Measurements from ENCODE around the gene MPO.

The MPO gene

DNA sequence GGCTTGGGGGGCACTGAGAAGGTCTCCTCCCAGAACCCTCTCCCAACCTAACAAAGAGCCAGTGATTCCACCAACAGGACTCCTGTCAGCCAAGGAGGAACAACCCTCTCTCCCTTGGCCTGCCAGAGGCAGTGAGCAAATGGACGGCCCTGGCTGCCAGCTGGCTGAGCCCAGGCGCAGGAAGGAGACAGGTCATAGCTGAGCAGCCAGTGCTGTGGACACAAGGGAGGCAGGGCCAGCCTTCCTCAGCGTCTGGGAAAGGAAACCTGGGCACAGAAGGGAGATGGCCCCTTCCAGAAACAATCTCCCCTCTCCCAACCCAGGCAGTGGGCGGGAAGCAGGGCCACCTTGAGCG, 2.1 kb downstream of the MPO start:
- DNase-seq: no peak

DNA sequence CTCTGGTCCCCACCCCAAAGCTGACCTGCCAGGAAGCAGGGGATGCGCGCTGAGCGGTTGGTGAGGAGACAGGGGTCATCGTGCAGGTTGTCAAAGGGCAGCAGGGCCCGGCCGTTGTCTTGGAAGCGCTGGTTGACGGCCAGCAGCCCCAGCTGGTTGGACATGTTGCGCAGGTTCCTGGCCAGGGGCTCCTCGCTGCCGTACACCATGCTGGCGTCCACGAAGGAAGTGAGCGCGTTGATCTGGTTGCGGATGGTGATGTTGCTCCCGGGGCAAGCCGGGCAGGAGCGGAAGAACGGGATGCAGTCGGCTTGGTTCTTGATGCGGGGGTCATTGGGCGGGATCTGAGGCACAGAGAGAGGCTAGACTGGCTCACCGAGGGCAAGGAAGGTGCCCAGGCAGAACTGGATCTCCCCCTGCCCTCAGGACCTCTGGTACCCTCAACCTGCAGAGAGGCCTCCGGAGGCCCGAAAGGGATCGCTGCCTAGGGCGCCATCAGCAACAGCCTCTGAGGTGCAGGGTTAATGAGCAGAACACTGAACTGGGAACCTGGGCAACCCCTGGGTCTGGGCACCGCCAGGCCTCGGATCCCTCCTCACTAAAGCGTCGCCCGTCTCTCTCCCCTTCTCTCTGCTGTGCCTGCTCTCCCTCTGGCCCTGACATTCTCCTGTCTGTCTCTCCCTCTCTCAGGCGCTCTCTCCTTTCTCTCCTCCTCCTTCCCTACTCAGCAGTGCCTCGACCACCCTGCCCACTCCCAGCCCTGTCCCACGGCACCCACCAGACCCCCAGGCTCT, 2.7 kb downstream of the MPO start:
- no peak for DNase-seq

- no peak for DNase-seq
These were observed 3.5 kb downstream of the MPO start for GRCh38 chr17:58277107-58277801.

DNA sequence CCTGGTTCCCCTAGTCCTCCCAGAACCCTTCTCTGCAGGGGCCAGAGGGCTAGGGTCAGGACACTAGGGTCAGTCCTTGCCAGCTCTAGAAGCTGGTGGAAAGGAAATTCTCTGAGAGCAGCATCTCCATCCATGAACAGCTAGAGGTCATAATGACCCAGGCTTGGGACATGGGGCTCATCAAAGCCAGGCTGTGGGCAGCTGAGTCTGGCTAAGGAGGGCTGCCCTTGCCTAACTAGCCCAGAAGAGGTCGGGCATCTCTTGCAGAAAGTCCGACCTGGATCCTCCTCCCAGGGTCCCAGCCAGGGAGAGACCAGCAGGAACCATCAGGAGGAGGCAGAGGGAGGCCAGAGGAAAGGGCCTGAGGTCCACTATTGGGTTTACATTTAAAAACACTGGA, 4.3 kb downstream of the MPO start:
- no peak for DNase-seq

GRCh38 chr17:58275417-58275816, 5.3 kb downstream of the MPO start:
- DNase-seq: no peak

DNA sequence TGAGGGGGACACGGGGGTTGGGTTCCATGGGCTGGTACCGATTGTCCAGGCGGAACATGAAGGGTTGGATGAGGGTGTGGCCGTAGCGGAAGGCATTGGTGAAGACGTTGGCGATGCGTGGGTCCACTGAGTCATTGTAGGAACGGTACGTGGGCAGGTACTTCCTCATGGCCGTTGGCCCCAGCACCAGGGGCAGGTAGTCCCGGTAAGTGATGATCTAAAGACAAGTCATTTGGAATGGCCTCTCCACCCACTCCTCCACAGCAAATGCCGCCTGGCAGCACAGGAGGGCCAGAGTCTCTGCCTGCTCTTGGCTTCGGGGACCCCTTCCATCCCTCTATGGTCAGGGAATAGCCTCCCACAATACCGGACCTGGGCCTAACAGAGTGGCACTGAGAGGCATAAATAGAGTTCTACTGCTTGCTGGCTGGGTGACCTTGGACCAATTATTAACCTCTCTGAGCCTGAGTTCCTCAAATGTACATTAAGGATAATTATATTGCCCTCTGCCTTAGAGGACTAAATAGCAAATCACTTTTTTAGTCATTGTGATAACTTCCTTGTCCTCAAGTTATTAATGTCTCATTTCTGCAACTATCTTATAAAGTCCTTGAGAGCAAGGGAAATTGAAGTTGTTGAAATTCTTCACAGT, 7.2 kb downstream of the MPO start:
- no peak for DNase-seq

DNA sequence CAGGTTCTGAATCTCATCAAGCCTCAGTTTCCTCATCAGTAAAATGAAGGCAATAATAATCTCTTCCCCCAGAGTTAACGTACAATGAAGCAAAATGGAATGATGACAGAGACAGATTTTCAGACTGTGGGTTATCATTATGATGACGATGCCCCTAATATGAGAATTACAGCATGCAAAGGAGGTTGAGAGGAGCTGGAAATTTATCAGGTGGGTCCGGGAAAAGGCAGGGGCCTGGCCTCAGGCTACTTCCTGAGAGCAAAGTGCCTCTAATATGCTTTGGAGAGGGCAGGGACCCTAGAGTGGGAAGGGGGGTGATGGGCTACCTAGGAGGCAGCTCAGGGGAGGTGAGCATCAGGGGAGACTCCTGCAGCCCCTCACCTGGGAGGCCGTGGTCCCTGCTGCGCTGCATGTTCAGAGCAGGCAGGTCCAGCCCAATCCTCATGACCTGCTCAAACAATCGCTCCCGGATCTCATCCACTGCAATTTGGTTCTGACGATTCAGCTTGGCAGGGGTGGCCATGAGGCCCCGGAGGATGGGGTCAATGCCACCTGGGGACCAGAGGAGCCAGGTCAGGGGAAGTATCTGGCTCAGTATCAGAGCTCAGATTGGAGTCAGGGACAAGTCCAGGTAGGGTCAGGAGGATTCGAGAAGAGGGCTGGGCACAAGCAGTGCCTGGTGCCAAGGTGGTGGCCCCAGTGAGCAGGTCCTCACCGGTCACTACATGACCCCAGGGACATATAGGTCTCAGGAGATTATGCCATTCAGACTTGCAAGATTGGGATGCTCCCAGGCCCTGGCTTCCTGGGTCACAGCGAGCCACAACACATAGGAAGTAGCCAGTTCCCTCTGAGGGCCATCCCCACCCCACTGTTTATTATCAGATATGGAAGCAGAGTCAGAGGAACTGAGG, 8.1 kb downstream of the MPO start:
- no peak for DNase-seq

GRCh38 chr17:58271216-58271931, 9.4 kb downstream of the MPO start:
- DNase-seq: no peak

- no peak for DNase-seq
These were observed 10.1 kb downstream of the MPO start for GRCh38 chr17:58270476-58271215.

DNA sequence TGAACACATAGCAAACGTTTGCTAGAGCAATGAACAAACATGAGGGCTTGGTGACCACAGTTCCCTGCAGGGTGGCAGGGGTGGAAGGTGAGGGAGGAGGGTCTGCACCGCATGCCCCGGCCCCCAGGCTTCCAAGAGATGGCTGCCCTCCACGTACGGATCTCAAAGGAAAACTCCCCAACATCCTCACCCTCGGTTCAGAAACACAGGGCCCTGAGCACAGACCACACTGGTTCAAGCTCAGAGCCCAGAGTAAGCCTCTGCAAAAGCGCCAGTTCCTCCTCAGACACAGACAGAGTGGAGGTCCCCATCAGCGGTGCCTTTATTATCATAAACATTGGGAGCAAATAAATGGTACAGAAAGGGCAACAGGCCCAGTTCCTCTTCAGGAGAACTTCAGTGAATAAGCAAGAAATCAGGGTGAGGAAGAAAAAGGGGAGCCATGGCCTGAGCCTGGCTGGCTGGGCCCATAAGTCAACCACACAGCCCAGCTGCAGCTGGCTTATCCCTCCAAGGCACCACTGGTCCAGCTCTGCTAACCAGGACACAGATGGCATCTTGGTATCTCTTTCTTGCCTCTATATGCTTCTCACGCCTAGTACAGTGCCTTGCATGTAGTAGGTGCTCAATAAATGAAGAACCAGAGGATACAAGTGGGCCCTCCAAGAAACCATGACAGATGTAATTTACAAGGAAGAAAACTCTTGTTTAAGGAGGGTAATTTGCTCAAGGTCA, 11.0 kb downstream of the MPO start:
- DNase-seq: no peak

- DNase-seq: no peak
These were observed 11.8 kb downstream of the MPO start for GRCh38 chr17:58268774-58269556.

- no peak for DNase-seq
These were observed 12.4 kb downstream of the MPO start for GRCh38 chr17:58268326-58268725.

- no peak for DNase-seq
These were observed 13.1 kb downstream of the MPO start for GRCh38 chr17:58267347-58268324.

GRCh38 chr17:58265902-58266875, 14.5 kb downstream of the MPO start:
- DNase-seq: no peak

DNA sequence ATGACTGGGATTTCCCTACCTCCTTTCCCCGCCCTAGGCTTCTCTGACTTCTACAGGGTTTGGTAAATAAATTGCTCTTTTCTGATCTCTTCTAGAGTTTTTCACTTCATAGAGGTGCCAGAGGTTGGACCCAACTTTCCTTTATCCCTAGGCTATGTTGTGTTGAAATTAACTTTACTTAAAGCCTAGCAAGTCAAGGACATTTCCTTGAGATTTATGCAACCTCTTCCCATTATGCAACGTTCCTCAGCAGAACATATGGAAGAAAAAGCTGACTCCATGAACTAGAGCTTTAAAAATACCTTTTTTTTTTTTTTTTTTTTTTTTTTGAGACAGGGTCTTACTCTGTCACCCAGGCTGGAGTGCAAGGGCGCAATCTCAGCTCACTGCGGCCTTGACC, 15.5 kb downstream of the MPO start:
- no peak for DNase-seq

DNA sequence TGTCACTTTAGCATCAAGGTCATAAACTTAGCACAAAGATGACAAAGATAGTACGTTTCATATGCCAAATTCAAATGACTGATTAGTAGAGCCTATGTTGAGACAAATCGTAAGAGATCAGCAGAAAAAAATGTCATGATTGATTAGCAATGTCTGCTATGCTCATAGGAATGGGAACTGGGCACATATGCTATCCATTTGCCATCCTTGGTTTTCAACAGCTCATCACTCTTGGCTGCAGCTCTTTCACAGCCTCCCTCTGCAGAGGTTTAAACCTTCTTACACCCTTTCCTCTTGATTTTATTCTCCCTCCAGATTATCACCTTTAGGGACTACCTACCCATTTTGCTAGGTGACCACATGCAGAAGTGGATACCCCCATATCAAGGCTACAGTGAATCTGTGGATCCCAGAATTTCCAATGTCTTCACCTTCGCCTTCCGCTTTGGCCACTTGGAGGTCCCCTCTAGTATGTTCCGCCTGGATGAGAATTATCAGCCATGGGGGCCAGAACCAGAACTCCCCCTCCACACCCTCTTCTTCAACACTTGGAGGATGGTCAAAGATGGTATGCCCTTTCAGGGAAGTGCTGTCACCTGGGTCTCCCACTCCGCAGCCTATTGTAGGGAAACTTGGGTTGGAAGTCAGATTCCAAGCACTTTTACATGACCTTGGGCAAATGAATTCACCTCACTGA, 16.2 kb downstream of the MPO start:
- DNase-seq: no peak

- DNase-seq: no peak
These were observed 17.0 kb downstream of the MPO start for GRCh38 chr17:58263773-58264172.
